ENCODE data around the gene HSDL1.

HSDL1 gene

GRCh38 chr16:84104231-84104630 is 40.7 kb downstream of the HSDL1 start:
- H3K9me3 ChIP-seq (ENCODE audit: insufficient read depth, low read length), result no peaks in the 10 kb centered on the region
- TF ChIP-seq EZH2phosphoT487 (IDR thresholded peaks at IDR 0.05; ENCODE audit: low read depth) (no peak), CTCF (IDR thresholded peaks at IDR 0.05; ENCODE audit: low read depth, low read length) (no peak)
- no peak overlapping the region for H3K4me2 ChIP-seq (ENCODE audit: low read length)
- no peak overlapping the region for H3K9ac ChIP-seq (ENCODE audit: low read length)
- H3K36me3 ChIP-seq (replicated peaks; ENCODE audit: low read depth, low read length), result peaks cover 11% of the 10 kb centered on the region
- H4K20me1 ChIP-seq (ENCODE audit: insufficient read depth, low read length), result peaks cover 60% of the 10 kb centered on the region
- no peak overlapping the region for H3K27ac ChIP-seq (ENCODE audit: low read length)
- H3K4me3 ChIP-seq (ENCODE audit: low read length), result no peak overlapping the region
- H3K27me3 ChIP-seq (ENCODE audit: low read depth, low read length), result no peaks in the 10 kb centered on the region
- H2AFZ ChIP-seq (ENCODE audit: low read depth, low read length), result no peak overlapping the region
- peaks cover 22% of the 10 kb centered on the region for H3K79me2 ChIP-seq (ENCODE audit: low read length)
- peaks cover 9% of the 10 kb centered on the region for H3K4me1 ChIP-seq (ENCODE audit: low read length)

GRCh38 chr16:84103678-84104077 is 41.3 kb downstream of the HSDL1 start:
- H3K4me3 ChIP-seq (ENCODE audit: low read length), result no peak overlapping the region
- H3K36me3 ChIP-seq (replicated peaks; ENCODE audit: low read depth, low read length), result peaks cover 12% of the 10 kb centered on the region
- peaks cover 18% of the 10 kb centered on the region for H3K79me2 ChIP-seq (ENCODE audit: low read length)
- H2AFZ ChIP-seq (ENCODE audit: low read depth, low read length), result no peak overlapping the region
- no peak overlapping the region for H3K9ac ChIP-seq (ENCODE audit: low read length)
- H3K4me2 ChIP-seq (ENCODE audit: low read length), result no peak overlapping the region
- H3K9me3 ChIP-seq (ENCODE audit: insufficient read depth, low read length), result no peaks in the 10 kb centered on the region
- H3K27me3 ChIP-seq (ENCODE audit: low read depth, low read length), result no peaks in the 10 kb centered on the region
- no peak overlapping the region for H3K27ac ChIP-seq (ENCODE audit: low read length)
- peaks cover 9% of the 10 kb centered on the region for H3K4me1 ChIP-seq (ENCODE audit: low read length)
- peaks cover 60% of the 10 kb centered on the region for H4K20me1 ChIP-seq (ENCODE audit: insufficient read depth, low read length)
- TF ChIP-seq EZH2phosphoT487 (IDR thresholded peaks at IDR 0.05; ENCODE audit: low read depth) (no peak), CTCF (IDR thresholded peaks at IDR 0.05; ENCODE audit: low read depth, low read length) (no peak)

GRCh38 chr16:84098939-84099338 is 46.0 kb downstream of the HSDL1 start:
- Histone ChIP-seq H3K36me3 (replicated peaks; ENCODE audit: low read depth, low read length) (peaks cover 36% of the 10 kb centered on the region), H3K4me3 (ENCODE audit: low read length) (no peak overlapping the region), H4K20me1 (ENCODE audit: insufficient read depth, low read length) (peaks cover 56% of the 10 kb centered on the region), H3K9ac (ENCODE audit: low read length) (no peak overlapping the region), H2AFZ (ENCODE audit: low read depth, low read length) (no peak overlapping the region), H3K27me3 (ENCODE audit: low read depth, low read length) (no peaks in the 10 kb centered on the region), H3K4me2 (ENCODE audit: low read length) (no peak overlapping the region), H3K9me3 (ENCODE audit: insufficient read depth, low read length) (no peaks in the 10 kb centered on the region), H3K27ac (ENCODE audit: low read length) (no peak overlapping the region), H3K79me2 (ENCODE audit: low read length) (no peaks in the 10 kb centered on the region; the same call in 1 of the 2 replicates), H3K4me1 (ENCODE audit: low read length) (peaks cover 9% of the 10 kb centered on the region)
- TF ChIP-seq EZH2phosphoT487 (IDR thresholded peaks at IDR 0.05; ENCODE audit: low read depth), result no peak
- TF ChIP-seq CTCF (IDR thresholded peaks at IDR 0.05; ENCODE audit: low read depth, low read length), result no peak

- H3K79me2 ChIP-seq (ENCODE audit: low read length), result no peaks in the 10 kb centered on the region
These were observed 48.5 kb downstream of the HSDL1 start for GRCh38 chr16:84096447-84097005.

More at GRCh38 chr16:84096447-84097005, 48.5 kb downstream of the HSDL1 start:
- Histone ChIP-seq H3K36me3 (replicated peaks; ENCODE audit: low read depth, low read length) (peaks cover 50% of the 10 kb centered on the region), H3K4me3 (ENCODE audit: low read length) (no peak overlapping the region), H3K4me2 (ENCODE audit: low read length) (no peak overlapping the region), H2AFZ (ENCODE audit: low read depth, low read length) (no peak overlapping the region), H3K27me3 (ENCODE audit: low read depth, low read length) (no peaks in the 10 kb centered on the region), H4K20me1 (ENCODE audit: insufficient read depth, low read length) (peaks cover 46% of the 10 kb centered on the region), H3K4me1 (ENCODE audit: low read length) (peaks cover 9% of the 10 kb centered on the region), H3K9ac (ENCODE audit: low read length) (no peak overlapping the region), H3K27ac (ENCODE audit: low read length) (no peak overlapping the region), H3K9me3 (ENCODE audit: insufficient read depth, low read length) (no peaks in the 10 kb centered on the region)
- TF ChIP-seq EZH2phosphoT487 (IDR thresholded peaks at IDR 0.05; ENCODE audit: low read depth) (no peak), CTCF (IDR thresholded peaks at IDR 0.05; ENCODE audit: low read depth, low read length) (no peak)
